ENCODE data around the gene PPARG. TPM values are rescaled to one million over a fixed set of nuclear protein-coding genes. Genes with fewer than 3 reads are reported as not detected.
"Not testable (repeated sequence)": the region's sequence is repeated elsewhere in the genome, so short reads cannot be mapped to it uniquely, and the experiment has no call there.

PPARG gene
- polyA plus RNA-seq, 3 donors, result 21.9 to 218 (median 113) TPM

DNA sequence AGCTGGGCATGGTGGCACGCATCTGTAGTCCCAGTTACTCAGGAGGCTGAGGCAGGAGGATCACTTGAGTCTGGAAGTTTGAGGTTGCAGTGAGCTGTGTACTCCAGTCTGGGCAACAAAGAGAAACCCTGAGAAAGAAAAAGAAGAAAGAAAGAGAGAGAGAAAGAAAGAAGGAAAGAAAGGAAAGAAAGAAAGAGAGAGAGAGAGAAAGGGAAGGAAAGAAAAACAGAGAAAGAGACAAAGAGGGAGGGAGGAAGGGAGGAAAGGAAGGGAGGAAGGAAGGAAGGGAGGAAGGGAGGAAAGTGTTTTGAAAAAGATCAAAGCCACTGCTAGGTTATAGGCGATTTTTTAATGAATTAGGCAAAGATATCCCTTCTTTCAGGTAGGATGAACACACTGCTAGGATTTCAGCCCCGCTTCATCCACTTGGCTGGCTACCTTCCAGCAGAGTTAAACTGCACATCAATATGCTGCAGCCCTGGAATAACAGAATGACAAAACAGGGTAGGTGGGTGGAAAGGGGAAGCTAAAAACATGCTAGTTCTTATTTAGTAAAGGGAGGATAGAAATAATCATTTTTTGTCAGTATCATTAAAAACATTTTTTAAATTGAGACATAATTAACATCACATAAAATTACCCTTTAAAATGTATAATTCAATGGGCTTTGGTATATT, 12.8 kb upstream of the PPARG start:
- 57 to 80% (median 74%) methylated on average over 3 of the region's 3 CpGs for WGBS, 3 donors
- no peak overlapping the region for H3K27ac ChIP-seq (ENCODE audit: low read depth, low read length)

DNA sequence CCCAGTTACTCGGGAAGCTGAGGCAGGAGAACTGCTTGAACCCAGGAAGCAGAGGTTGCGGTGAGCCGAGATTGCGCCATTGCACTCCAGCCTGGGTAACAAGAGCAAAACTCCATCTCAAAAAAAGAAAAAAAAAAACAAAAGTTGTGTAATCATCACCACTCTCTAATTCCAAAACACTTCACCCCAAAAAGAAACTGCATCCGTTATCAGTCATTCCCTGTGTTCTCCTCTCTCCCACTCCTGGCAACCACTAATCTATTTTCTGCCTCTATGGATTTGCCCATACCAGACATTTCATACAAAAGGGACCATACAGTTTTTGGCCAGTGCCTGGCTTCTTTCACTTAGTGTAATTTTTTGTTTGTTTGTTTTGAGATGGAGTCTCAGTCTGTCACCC, 12.0 kb upstream of the PPARG start:
- 59 to 88% (median 60%) methylated on average over 5 of the region's 5 CpGs for WGBS, 3 donors

DNA sequence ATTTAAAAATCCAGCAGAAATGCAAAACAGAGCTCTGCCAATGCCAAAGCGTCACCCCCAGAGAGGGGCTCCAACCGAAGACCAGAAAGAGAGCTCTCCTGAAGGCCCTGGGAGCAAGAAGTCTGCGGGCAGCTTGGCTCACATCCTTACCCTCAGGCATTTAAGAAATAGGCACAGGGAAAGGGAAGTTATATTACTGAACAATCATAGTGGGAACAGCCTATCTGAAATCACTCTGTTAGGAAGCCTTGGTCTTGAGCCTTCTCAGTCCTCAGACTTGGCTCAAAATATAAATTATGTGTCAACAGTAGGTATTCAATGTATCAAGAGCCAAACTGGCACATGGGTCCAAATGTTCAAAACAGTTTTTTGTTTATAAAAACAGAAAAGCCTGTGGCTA, 10.3 kb upstream of the PPARG start:
- WGBS, 3 donors, result 80 to 85% (median 82%) methylated on average over 3 of the region's 3 CpGs
- H3K27ac ChIP-seq (ENCODE audit: low read depth, low read length), result no peak overlapping the region

More for the DNA sequence above, 12.0 kb upstream of the PPARG start:
- not testable (repeated sequence) for H3K27ac ChIP-seq (ENCODE audit: low read depth, low read length)

DNA sequence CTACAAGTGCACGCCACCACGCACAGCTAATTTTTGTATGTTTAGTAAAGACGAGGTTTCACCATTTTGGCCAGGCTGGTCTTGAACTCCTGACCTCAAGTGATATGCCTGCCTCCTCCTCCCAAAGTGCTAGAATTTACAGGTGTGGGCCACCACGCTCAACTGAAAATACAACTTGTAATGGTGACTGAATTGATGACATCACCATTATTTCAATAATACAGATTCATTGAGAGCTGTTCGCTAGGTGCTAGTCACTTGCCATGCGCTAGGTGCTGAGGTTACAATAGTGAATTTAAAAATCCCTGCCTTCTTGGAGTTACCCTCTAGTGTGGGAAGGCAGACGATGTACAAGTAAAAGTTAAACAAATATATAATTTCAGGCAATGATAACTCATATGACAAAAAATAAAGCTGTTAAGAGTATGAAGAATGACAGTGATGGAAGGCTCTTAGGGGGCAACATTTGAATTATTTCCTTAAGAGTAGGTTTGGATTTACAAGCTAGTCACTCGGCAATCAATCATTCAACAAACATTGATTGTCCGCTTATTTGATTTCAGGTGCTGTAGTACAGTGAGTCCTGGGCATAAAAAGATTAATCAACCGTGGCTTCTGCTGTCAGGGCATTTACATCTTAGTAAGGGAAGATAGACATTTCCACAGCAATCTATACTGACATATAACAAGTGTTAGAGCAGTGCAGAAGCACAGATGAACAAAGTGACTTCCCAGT, 9.1 kb upstream of the PPARG start:
- 75 to 94% (median 94%) methylated on average over 10 of the region's 10 CpGs for WGBS, 3 donors
- no peak overlapping the region for H3K27ac ChIP-seq (ENCODE audit: low read depth, low read length)

DNA sequence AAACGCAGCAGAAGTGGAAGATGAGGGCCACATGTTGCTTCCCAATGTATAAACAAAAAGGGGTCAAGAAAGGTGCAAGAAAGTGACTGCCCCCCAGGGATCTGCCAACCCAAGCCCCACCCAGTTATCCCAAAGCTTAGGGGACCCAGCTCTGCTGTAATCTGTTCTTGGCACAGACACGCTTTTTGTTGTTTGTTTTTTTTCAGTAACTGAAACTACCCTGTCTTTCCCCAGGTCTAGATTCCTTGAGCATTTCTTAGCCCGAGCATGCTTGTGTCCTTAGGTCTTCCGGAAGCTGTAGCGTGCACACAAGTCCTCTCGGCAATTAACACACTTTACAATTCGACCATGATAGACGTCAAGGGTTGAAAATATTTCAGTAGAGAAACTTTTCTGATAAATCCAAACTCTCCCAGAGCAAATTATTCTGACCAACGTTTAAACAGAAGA, 8.5 kb upstream of the PPARG start:
- WGBS, 3 donors, result 58 to 68% (median 64%) methylated on average over 9 of the region's 9 CpGs
- no peak overlapping the region for H3K27ac ChIP-seq (ENCODE audit: low read depth, low read length)

DNA sequence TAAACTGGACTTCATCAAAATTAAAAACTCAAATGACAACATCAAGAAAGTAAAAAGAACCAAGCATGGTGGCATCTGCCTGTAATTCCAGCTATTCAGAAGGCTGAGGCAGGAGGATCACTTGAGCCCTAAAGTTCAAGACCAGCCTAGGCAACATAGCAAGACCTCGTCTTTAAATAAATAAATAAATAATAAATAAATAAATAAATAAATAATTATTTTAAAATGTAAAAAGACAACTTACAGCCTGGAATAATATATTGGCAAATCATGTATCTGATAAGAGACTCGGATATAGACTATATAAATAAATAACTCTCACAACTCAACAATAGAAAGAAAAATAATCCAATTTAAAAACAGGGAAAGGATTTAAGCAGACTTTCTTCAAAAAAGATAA, 4.3 kb upstream of the PPARG start:
- no peak overlapping the region for H3K27ac ChIP-seq (ENCODE audit: low read depth, low read length)
- WGBS, 3 donors, result 81 to 96% (median 94%) methylated on average over 2 of the region's 2 CpGs

DNA sequence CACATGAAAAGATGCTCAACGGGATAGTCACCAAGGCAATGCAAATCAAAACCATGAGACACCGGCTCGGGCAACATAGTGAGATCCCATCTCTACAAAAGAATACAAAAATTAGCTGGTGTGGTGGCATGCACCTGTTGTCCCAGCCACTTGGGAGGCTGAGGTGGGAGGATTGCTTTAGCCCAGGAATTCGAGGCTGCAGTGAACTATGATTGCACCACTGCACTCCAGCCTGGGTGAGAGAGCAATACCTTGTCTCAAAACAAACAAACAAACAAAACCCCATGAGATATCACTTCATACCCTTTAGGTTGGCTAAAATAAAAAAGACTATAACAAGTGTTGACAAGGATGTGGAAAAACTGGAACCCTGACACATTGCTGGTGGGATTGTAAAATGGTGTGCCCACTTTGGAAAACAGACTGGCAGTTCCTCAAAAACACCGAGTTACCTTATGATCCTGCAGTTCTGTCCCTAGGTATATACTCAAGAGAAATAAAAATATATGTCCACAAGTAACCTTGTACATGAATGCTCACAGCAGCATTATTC, 3.8 kb upstream of the PPARG start:
- H3K27ac ChIP-seq (ENCODE audit: low read depth, low read length), result no peak overlapping the region
- 95 to 96% (median 96%) methylated on average over 5 of the region's 5 CpGs for WGBS, 3 donors

DNA sequence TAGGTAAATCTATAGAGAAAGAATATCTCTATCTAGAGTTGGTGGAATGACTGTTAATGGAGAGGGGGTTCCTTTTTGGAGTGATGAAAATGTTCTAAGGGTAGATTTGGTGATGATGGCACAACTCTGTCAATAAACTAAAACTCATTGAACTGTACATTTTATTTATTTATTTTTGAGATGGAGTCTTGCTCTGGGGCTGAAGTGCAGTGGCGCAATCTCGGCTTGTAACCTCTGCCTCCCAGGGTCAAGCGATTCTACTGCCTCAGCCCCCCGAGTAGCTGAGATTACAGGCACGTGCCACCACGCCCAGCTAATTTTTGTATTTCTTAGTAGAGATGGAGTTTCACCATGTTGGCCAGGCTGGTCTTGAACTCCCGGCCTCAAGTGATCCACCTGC, 3.1 kb upstream of the PPARG start:
- not testable (repeated sequence) for H3K27ac ChIP-seq (ENCODE audit: low read depth, low read length)
- 95 to 96% (median 95%) methylated on average over 7 of the region's 7 CpGs for WGBS, 3 donors

DNA sequence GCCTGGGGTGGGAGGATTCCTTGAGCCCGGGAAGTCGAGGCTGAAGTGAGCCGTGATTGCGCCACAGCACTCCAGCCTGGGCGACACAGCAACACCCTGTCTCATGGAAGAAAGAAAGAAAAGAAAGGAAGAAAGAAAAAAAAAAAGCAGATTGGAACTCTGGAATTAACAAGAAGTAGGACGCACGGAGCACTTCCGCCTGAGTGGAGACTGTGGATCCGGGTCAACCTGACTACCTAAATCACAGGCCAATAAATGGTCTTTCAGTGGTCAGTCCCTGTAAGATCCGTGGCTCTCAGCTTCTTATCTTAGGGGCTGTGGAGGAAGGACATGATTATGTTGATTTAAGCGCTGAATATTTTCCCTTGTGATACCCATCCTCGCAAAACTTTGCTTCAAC, 2.4 kb upstream of the PPARG start:
- H3K27ac ChIP-seq (ENCODE audit: low read depth, low read length), result no peak overlapping the region
- 77 to 78% (median 78%) methylated on average over 12 of the region's 12 CpGs for WGBS, 3 donors

DNA sequence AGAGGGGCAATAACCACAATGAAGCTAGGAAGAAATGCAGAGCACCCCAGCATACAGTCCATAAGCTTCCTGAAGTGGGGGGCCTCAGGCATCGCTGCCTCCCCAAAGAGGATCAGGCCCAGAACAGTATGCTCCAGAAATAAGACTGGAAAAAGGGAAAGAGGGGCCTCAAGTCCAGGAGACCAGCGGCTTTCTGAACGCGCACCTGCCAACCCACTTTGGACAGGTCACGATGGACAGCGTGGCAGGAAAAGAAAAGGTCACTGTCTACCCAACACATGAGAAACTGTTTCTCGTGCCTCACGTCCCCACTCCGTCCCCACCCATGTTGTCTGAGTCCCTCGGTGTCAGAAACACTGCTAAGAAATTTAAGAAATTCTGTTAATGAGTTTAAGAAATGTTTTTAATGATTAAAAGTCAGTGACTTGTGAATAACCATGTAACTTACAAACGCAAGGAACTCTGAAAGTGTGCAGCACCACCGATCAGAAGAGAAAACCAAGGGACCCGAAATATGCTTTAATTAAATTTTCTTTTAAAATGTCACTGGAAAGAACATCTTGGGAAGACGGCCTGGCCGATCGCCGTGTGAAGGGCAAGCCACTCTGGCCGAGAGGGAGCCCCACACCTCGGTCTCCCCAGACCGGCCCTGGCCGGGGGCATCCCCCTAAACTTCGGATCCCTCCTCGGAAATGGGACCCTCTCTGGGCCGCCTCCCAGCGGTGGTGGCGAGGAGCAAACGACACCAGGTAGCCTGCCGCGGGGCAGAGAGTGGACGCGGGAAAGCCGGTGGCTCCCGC, 1.7 kb upstream of the PPARG start:
- no peak overlapping the region for H3K27ac ChIP-seq (ENCODE audit: low read depth, low read length)
- WGBS, 3 donors, result 13 to 17% (median 17%) methylated on average over 32 to 33 of the region's 33 CpGs

DNA sequence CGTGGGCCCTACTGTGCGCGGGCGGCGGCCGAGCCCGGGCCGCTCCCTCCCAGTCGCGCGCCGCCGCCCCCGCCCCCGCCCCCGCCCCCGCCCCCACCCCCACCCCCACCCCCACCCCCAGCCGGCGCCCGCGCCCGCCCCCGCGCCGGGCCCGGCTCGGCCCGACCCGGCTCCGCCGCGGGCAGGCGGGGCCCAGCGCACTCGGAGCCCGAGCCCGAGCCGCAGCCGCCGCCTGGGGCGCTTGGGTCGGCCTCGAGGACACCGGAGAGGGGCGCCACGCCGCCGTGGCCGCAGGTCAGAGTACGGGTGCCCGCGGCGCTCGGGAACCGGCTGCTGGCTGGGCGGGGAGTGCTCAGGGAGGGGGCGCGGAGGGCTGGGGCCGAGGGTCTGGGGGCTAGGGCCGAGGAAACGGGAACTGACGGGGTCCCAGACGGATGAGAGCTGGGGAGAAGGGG, 1.1 kb upstream of the PPARG start:
- peak overlapping the region; percentile 51 for H3K27ac ChIP-seq (ENCODE audit: low read depth, low read length)
- 1% methylated on average over 19 to 46 of the region's 63 CpGs for WGBS, 3 donors

DNA sequence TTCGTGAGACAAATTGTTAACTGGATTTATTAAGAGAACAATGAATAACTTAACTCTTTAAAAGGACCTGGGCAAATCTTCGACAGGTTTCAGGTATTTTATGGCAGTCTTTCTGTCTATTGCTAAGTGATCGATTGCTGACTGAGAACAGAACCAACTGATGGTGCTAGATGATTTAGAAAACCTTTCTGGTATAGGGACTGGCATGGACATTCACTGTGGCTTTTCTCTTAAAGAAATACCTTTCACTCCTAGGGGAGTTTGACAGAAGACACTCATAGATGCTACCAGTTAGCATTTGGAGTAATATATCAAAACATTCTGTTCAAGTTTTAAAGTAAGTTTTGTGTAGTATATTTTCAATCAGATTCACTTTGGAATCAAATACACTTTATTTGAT, 654 bp downstream of the PPARG start:
- H3K27ac ChIP-seq (ENCODE audit: low read depth, low read length), result no peak overlapping the region
- WGBS, 3 donors, result 33 to 53% (median 47%) methylated on average over 3 of the region's 3 CpGs

DNA sequence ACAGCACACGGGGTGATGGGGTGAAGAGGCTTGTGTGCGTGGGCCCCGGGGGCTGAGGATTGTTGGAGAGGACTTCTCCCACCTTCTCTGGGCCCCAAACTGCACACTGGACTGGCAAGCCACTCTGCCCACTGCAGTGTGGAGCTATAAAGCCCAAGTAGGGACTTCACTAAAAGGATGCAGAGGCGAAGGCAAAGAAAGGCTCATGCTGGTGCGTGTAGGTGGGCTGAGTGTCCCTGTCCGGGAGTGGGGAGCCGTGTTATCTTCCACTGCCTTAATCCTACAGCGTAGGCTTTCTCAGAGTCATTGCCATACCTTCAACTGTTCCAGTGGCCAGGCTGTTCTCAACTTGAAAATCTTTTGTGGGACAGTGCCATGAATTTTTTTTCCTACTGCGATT, 3.9 kb downstream of the PPARG start:
- WGBS, 3 donors, result 59 to 69% (median 66%) methylated on average over 9 of the region's 9 CpGs
- H3K27ac ChIP-seq (ENCODE audit: low read depth, low read length), result no peak overlapping the region

DNA sequence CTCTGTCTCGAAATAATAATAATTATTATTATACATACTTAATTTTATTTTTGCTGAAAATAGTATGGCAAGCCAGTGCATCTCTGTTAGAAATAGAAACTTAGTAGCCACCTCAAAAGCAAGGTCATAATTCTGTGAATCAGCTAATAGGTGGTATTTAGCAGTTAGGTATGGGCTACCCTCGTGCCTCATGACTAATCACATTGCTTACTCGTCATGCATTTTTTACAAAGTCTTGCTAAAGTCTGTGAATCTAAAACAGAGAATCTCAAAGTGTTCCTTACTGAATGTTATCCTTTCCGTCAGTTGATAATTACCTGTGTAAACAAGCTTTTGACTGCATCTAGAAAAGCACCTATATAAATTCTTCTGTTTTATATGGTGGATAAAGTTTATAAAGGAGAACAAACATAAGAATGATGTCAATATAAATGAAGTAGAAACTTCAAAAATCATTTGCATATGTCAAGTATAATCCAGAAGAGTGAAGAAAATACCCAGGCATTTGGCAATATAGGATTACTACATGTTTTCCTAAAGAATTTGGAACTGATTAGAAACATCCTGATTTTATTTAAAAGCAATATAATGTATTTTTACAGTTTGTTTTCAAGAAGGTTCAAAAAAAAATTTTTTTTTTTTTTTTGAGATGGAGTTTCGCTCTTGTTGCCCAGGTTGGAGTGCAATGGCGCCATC, 6.2 kb downstream of the PPARG start:
- H3K27ac ChIP-seq (ENCODE audit: low read depth, low read length), result no peak overlapping the region
- WGBS, 3 donors, result 69 to 89% (median 81%) methylated on average over 5 to 6 of the region's 6 CpGs

DNA sequence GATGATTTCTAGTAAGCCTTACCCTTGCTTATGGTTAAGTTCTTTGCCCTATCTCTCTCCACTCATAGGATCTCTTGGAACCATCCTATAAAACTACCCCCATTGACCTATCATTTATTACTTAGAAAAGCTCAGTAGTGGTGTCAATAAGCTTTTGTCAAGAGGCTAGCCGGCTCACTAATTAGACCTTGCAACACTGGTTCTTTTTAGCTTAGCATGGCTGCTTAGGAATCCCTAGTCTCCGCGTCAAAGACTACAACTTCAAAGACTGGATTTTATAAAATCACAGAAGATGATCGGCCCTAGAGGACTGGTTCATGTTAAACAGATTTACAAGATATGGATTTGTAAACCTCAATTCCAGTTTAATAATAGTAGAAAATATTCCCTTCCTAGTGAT, 7.6 kb downstream of the PPARG start:
- WGBS, 3 donors, result 68 to 83% (median 70%) methylated on average over 4 of the region's 4 CpGs
- no peak overlapping the region for H3K27ac ChIP-seq (ENCODE audit: low read depth, low read length)

DNA sequence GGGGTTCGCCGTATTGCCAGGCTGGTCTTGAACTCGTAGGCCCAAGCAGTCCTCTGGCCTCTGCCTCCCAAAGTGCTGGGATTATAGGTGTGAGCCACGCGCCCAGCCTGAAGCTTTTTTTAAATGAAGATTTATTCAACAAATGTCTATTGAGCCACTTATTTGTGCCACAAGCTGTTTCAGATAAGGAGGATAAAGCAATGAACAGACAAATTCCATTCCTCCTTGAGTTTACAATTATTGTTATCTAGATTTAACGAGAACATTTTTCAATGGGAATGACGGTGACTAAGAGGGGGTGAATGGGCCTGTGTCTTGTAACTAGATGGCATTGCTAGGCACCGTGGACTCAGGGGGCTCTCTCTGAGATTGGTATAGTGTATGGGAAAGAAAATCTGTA, 10.2 kb downstream of the PPARG start:
- no peak overlapping the region for H3K27ac ChIP-seq (ENCODE audit: low read depth, low read length)
- WGBS, 3 donors, result 82 to 89% (median 87%) methylated on average over 8 of the region's 8 CpGs

DNA sequence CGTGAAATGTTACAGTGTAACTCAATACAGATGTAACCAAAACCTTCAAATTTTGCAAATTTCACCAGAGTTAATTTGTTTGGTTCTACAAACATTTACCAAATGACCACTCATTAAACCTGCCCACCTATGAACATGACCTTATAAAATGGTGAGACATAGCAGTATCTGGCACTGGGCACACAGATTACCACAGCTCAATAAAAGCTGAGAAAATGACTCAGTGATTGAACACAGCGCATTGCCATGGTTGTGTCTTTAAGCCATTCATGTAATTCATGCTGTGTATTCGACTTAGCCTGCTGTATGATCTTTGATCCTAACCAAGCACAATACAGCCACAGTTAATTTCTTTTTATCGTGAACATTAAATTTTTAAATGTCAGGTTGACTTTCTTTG, 11.3 kb downstream of the PPARG start:
- WGBS, 3 donors, result 77 to 86% (median 85%) methylated on average over 4 of the region's 4 CpGs
- no peak overlapping the region for H3K27ac ChIP-seq (ENCODE audit: low read depth, low read length)

DNA sequence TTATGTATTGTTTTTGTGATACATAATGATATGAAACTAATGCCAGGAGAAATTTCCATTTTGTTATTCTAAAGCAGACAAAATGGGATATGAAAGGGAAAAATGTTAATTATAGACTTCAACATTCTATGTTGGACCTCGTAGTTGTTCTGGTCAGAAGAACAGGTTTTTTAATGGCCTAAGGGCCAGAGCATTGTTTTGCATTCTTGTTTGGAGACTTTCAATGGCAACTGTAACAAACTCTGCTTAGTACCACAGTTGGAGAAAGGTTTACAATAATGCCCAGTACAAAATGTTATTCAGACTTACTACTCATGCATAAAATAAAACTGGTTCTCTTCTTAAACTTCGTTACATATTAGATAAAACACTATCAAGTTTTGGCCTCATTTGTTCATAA, 12.2 kb downstream of the PPARG start:
- H3K27ac ChIP-seq (ENCODE audit: low read depth, low read length), result no peak overlapping the region
- 59 to 83% (median 69%) methylated on average over 2 of the region's 2 CpGs for WGBS, 3 donors
